Activated naive CD8-positive, alpha-beta T cell treated with anti-CD3 and anti-CD28 coated beads, Interleukin-2, amount 10 ng/mL, durations not matched to agents 7 days and 5 days (primary cell): Measurements from ENCODE around the gene MTF2. TPM values are rescaled to one million over a fixed set of nuclear protein-coding genes. Genes with fewer than 3 reads are reported as not detected.
A peak's percentile ranks its signal among the peaks of the same experiment; 100 is the strongest.

Experiments used
- ATAC-seq: fragments of 150-1000 bp; cut with Tn5 transposase; one replicate; pipeline ENCODE4 v1.10.0; 2021; ENCODE audit warnings: low read depth, moderate library complexity
- POLR2A ChIA-PET: fragments of 350-600 bp; sonication (Branson Sonifier 250); formaldehyde crosslinking; loops from one replicate; lab custom pipeline; 2021; ENCODE audit warnings: antibody characterized with exemption; lab: Charles Lee
- DNase-seq: peaks from one replicate; pipeline ENCODE4 v3.0.0; 2021
- H3K27ac Mint-ChIP-seq: one replicate; pipeline ENCODE4 v1.8.0; 2022; ENCODE audit warnings: mild to moderate bottlenecking, mixed read lengths
- H3K27me3 Mint-ChIP-seq: one replicate; pipeline ENCODE4 v1.8.0; 2022; ENCODE audit warnings: mild to moderate bottlenecking, moderate library complexity, mixed read lengths
- H3K36me3 Mint-ChIP-seq: one replicate; pipeline ENCODE4 v1.8.0; 2021; ENCODE audit warnings: mild to moderate bottlenecking, mixed read lengths
- H3K4me1 Mint-ChIP-seq: one replicate; pipeline ENCODE4 v1.8.0; 2021; ENCODE audit warnings: mixed read lengths
- H3K4me3 Mint-ChIP-seq: one replicate; pipeline ENCODE4 v1.8.0; 2022; ENCODE audit warnings: mild to moderate bottlenecking, moderate library complexity, mixed read lengths
- H3K9me3 Mint-ChIP-seq: one replicate; pipeline ENCODE4 v1.8.0; 2021; ENCODE audit warnings: mixed read lengths
- total RNA-seq, 2 experiments: library from RNA; stranded (reverse); gene quantifications; one replicate each; pipeline ENCODE4 v1.2.3, GENCODE V29; 2021

The MTF2 gene
- total RNA-seq, 2 experiments from 2014 or later, result 61.6 to 66.8 TPM

DNA sequence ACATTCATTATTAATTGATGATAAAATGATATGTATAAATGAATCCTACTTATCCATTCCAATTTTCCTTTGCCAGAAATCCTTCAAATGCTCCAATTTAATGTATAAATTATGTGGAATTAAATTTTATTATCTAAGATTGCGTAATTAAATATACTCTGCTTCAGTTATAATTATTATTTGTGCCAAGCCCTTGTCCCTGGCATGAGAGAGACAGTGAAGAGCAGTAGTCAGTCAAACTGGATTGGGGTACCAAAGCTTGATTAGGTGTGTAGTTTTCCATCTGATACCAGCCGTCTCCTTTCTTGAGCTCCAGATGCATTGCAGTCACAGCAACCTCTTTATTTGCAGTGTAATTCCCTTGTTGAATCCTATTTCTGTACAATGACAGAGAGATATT, 22.4 kb upstream of the MTF2 start:
- Mint-ChIP-seq H3K36me3 (no peaks in the 10 kb centered on the region), H3K4me3 (no peak overlapping the region)
- POLR2A ChIA-PET, result no interaction called here

GRCh38 chr1:93061895-93062792, 16.9 kb upstream of the MTF2 start:
- Mint-ChIP-seq H3K27me3 (peaks cover 23% of the 10 kb centered on the region), H3K27ac (no peak overlapping the region), H3K4me1 (peaks cover 3% of the 10 kb centered on the region), H3K9me3 (no peaks in the 10 kb centered on the region), H3K4me3 (no peak overlapping the region), H3K36me3 (no peaks in the 10 kb centered on the region)
- no peak for DNase-seq
- POLR2A ChIA-PET, result interaction anchor here (1.8 kb wide), 1 partner anchor 17 kb away, joined by 5 read pairs; the partner anchor contains the start of gene MTF2
- peak; percentile 82 for ATAC-seq

More for the DNA sequence above, 22.4 kb upstream of the MTF2 start:
- Mint-ChIP-seq H3K4me1 (no peaks in the 10 kb centered on the region), H3K27me3 (peaks cover 16% of the 10 kb centered on the region), H3K27ac (no peak overlapping the region), H3K9me3 (peaks cover 3% of the 10 kb centered on the region)
- DNase-seq, result no peak
- no peak for ATAC-seq

GRCh38 chr1:93076268-93076667, 2.8 kb upstream of the MTF2 start:
- Mint-ChIP-seq H3K27ac (no peak overlapping the region), H3K4me3 (no peak overlapping the region), H3K36me3 (peaks cover 3% of the 10 kb centered on the region), H3K9me3 (no peaks in the 10 kb centered on the region), H3K4me1 (peaks cover 11% of the 10 kb centered on the region), H3K27me3 (no peaks in the 10 kb centered on the region)
- DNase-seq (no peak), ATAC-seq (no peak)
- POLR2A ChIA-PET, result no interaction called here

DNA sequence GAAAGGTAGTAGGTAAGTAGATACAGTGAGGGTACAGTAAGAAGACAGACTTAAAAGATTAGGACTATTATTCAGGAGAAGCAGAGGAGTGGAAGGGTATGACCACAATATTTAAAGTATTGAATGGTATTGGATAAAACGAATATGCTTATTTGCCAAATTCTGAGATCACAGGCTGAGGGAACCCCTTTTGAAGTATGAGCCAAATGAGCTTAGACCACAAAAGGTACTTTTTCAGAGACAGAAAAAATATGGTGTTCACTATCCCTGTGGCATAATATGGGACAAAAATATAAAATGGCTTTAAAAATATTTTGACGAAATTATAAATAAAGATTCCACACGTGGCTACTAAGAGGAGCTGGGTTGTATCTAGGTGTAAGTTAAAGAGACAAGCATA, 880 bp upstream of the MTF2 start:
- no peak for ATAC-seq
- peaks cover 10% of the 10 kb centered on the region for H3K36me3 Mint-ChIP-seq
- H3K27me3 Mint-ChIP-seq, result no peaks in the 10 kb centered on the region
- peak overlapping the region; percentile 99 for H3K4me3 Mint-ChIP-seq
- DNase-seq, result no peak
- peak overlapping the region; percentile 97 for H3K27ac Mint-ChIP-seq
- no peaks in the 10 kb centered on the region for H3K9me3 Mint-ChIP-seq
- peaks cover 23% of the 10 kb centered on the region for H3K4me1 Mint-ChIP-seq
- POLR2A ChIA-PET, result interaction anchor here (0.5 to 4.2 kb wide), 13 partner anchors 11 to 268 kb away, joined by 3 to 29 read pairs (median 6); partner anchors contain the start of genes CCDC18, DR1 and TMED5

- Mint-ChIP-seq H3K27ac (peak overlapping the region; percentile 97), H3K4me1 (peaks cover 27% of the 10 kb centered on the region), H3K36me3 (peaks cover 14% of the 10 kb centered on the region), H3K9me3 (peaks cover 2% of the 10 kb centered on the region), H3K27me3 (no peaks in the 10 kb centered on the region), H3K4me3 (peak overlapping the region; percentile 99)
- ATAC-seq, result no peak
- POLR2A ChIA-PET, result interaction anchor here (0.5 to 4.2 kb wide), 18 partner anchors 12 to 267 kb away, joined by 3 to 29 read pairs (median 5); partner anchors contain the start of genes CCDC18, DR1, RPL5 and TMED5
- no peak for DNase-seq
Observed at GRCh38 chr1:93078638-93078985, 471 bp upstream of the MTF2 start.

DNA sequence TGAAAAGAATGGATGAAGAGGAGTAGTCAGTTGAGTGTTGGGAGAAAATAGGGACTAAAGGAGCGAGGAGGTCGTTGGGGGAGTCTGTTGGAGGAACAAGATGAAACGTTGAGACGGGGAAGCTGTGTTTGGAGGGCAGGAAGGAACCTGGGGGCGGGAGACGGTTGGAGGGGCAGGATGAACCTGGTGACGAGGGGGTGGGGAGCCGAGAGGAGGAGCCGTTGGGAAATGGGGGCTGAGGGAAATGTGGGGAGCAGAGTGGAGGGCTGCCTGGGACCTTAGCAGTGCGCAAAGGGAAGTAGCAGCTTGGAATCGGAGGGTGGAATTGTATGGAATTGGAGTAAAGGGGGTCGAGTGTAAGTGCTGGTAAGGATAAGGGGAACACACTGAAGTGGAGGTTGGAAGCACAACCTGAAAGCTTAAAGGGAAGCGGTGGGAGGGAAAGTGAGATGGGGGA, 630 bp downstream of the MTF2 start:
- DNase-seq, result peak; percentile 43
- Mint-ChIP-seq H3K9me3 (peaks cover 4% of the 10 kb centered on the region), H3K27me3 (no peaks in the 10 kb centered on the region), H3K4me3 (peak overlapping the region; percentile 99), H3K4me1 (peaks cover 32% of the 10 kb centered on the region), H3K27ac (peak overlapping the region; percentile 97), H3K36me3 (peaks cover 24% of the 10 kb centered on the region)
- no peak for ATAC-seq
- POLR2A ChIA-PET, result interaction anchor here (0.6 to 4.2 kb wide), 24 partner anchors 11 to 594 kb away, joined by 3 to 29 read pairs (median 5); partner anchors contain the start of genes CCDC18, DR1, RPL5 and TMED5

GRCh38 chr1:93080179-93080823, 1.2 kb downstream of the MTF2 start:
- ATAC-seq (peak; percentile 61), DNase-seq (no peak)
- Mint-ChIP-seq H3K9me3 (peaks cover 4% of the 10 kb centered on the region), H3K36me3 (peaks cover 26% of the 10 kb centered on the region), H3K27ac (peak overlapping the region; percentile 97), H3K4me1 (peaks cover 33% of the 10 kb centered on the region), H3K4me3 (peak overlapping the region; percentile 99), H3K27me3 (no peaks in the 10 kb centered on the region)
- POLR2A ChIA-PET, result interaction anchor here (0.6 to 4.2 kb wide), 18 partner anchors 11 to 595 kb away, joined by 3 to 29 read pairs (median 4); partner anchors contain the start of genes CCDC18, DIPK1A, DR1 and RPL5

- ATAC-seq (no peak), DNase-seq (no peak)
- H3K9me3 Mint-ChIP-seq, result peaks cover 4% of the 10 kb centered on the region
- no peak overlapping the region for H3K27ac Mint-ChIP-seq
- peak overlapping the region; percentile 99 for H3K4me3 Mint-ChIP-seq
- H3K27me3 Mint-ChIP-seq, result no peaks in the 10 kb centered on the region
- peaks cover 38% of the 10 kb centered on the region for H3K36me3 Mint-ChIP-seq
- H3K4me1 Mint-ChIP-seq, result peaks cover 35% of the 10 kb centered on the region
- POLR2A ChIA-PET, result interaction anchor here (0.6 to 4.2 kb wide), 3 partner anchors 99 to 223 kb away, joined by 3 to 26 read pairs (median 5); partner anchors contain the start of genes CCDC18, DIPK1A and TMED5
Observed at GRCh38 chr1:93081716-93082115, 2.6 kb downstream of the MTF2 start.

GRCh38 chr1:93082313-93082712, 3.2 kb downstream of the MTF2 start:
- H3K36me3 Mint-ChIP-seq, result peaks cover 42% of the 10 kb centered on the region
- peaks cover 4% of the 10 kb centered on the region for H3K9me3 Mint-ChIP-seq
- peak overlapping the region; percentile 99 for H3K4me3 Mint-ChIP-seq
- DNase-seq (no peak), ATAC-seq (no peak)
- POLR2A ChIA-PET, result interaction anchor here (0.6 to 4.2 kb wide), 2 partner anchors 98 to 223 kb away, joined by 3 to 26 read pairs; partner anchors contain the start of genes CCDC18 and TMED5
- peaks cover 35% of the 10 kb centered on the region for H3K4me1 Mint-ChIP-seq
- no peak overlapping the region for H3K27ac Mint-ChIP-seq
- no peaks in the 10 kb centered on the region for H3K27me3 Mint-ChIP-seq

DNA sequence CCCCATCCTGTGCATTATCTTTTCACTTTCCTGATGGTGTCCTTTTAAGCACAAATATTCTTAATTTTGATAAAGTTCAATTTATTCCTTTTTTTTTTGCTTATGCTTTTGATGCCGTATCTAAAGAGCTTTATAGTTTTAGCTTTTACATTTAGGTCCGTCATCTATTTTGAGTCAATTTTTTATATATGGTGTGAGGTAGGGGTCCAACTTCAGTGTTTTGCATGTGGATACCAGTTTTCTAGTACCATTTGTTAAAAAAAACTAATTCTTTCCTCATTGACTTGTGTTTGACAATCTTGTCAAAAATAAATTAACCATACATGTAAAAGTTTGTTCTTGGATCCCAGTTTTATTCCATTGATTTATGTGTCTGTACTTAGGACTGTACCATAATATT, 4.9 kb downstream of the MTF2 start:
- no peak overlapping the region for H3K27ac Mint-ChIP-seq
- H3K4me3 Mint-ChIP-seq, result peak overlapping the region; percentile 48
- H3K4me1 Mint-ChIP-seq, result peaks cover 30% of the 10 kb centered on the region

DNA sequence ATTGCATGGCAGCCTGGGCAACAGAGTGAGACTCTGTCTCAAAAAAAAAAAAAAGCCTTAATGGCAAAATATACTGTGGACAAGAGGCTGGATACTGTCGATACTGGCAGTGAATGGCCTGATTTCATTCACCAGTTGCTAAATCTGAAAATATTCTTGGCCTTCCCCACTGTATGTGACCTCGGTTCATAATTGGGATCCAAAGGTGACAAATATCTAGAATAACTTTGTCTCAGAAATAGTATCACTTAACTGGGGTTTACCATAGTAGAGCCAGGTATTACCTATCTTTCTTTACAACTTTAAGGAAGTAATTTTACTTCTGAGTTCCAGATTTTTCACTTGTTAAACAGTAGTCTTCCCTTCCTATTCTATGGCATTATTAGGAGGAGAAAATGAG, 8.4 kb downstream of the MTF2 start:
- POLR2A ChIA-PET, result no interaction called here
- H3K27ac Mint-ChIP-seq, result no peak overlapping the region
- no peak for DNase-seq
- peaks cover 30% of the 10 kb centered on the region for H3K4me1 Mint-ChIP-seq
- peaks cover 4% of the 10 kb centered on the region for H3K9me3 Mint-ChIP-seq
- ATAC-seq, result no peak
- no peak overlapping the region for H3K4me3 Mint-ChIP-seq
- H3K36me3 Mint-ChIP-seq, result peaks cover 52% of the 10 kb centered on the region
- no peaks in the 10 kb centered on the region for H3K27me3 Mint-ChIP-seq

More for the DNA sequence above, 4.9 kb downstream of the MTF2 start:
- Mint-ChIP-seq H3K27me3 (no peaks in the 10 kb centered on the region), H3K36me3 (peaks cover 46% of the 10 kb centered on the region), H3K9me3 (peaks cover 4% of the 10 kb centered on the region)
- DNase-seq (no peak), ATAC-seq (no peak)
- POLR2A ChIA-PET, result no interaction called here

- H3K9me3 Mint-ChIP-seq, result no peaks in the 10 kb centered on the region
- H3K27me3 Mint-ChIP-seq, result no peaks in the 10 kb centered on the region
- DNase-seq (no peak), ATAC-seq (no peak)
- H3K36me3 Mint-ChIP-seq, result peaks cover 21% of the 10 kb centered on the region
- H3K4me1 Mint-ChIP-seq, result peaks cover 31% of the 10 kb centered on the region
- H3K4me3 Mint-ChIP-seq, result no peak overlapping the region
- H3K27ac Mint-ChIP-seq, result no peak overlapping the region
- POLR2A ChIA-PET, result no interaction called here
Observed at GRCh38 chr1:93093332-93094006, 14.4 kb downstream of the MTF2 start.
